Cerebellar nuclear complex (tissue), 1 donor: ENCODE measurements around the gene HEPHL1.
"Not testable (repeated sequence)": the region's sequence is repeated elsewhere in the genome, so short reads cannot be mapped to it uniquely, and the experiment has no call there.

Experiments
- DNase-seq, 2 experiments: peaks; one replicate each; lab custom pipeline; 2025; lab: John Stamatoyannopoulos, UW

The HEPHL1 gene

DNA sequence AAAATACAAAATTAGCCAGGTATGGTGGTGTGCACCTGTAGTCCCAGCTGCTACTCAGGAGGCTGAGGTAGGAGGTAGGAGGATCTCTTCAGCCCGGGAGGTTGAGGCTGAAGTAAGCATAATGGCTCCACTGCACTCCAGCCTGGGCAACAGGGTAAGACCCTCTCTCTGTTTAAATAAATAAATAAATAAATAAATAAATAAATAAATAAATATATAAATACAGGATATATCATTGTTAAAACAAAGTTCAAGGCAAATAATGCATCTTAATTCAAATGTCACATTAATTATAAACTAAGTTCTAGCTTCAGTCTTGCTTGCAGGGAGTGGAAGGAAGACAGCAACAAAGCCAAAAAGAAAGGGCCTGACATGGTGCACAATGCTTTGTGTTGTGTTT, 63.0 kb downstream of the HEPHL1 start:
- no peak for DNase-seq

DNA sequence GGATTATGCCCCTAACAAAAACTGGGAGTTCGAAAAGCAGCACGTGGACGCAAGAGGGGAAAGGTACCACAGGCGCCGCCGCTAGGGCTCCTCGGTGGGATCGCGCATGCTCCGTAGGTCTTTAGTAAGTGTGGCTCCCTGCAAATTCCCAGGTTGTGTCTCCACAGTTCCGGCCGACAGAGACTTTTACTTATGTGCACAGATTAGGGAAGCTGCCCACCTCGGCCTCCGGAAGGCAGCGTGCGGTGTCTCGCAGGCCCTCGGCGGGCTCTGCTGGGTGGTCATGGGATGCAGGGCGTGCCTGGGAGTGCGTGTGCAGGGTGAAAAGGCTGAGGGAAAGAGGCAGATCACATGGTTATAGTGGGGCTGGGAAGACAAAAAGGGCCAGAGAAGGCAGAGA, 67.8 kb downstream of the HEPHL1 start:
- DNase-seq = no peak

DNA sequence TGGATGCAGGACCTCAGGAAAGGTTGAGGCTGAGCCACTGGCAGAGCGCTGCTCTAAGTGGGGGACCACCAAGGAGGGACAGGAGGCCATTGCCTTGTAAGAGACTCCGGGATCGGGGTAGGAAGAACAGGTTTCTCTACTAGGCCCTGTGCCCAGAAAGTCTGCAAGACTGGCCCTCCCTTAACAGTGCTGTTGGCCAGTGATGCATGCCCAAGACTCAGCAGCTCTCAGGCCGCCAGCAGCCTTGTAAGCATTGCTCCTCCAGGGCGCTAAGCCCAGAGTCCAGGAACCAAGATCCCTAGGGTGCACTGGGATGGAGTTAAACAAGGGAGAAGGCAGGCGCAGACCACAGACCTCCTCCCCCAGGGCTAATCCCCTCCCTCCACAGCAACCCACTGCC, 68.2 kb downstream of the HEPHL1 start:
- DNase-seq = no peak

DNA sequence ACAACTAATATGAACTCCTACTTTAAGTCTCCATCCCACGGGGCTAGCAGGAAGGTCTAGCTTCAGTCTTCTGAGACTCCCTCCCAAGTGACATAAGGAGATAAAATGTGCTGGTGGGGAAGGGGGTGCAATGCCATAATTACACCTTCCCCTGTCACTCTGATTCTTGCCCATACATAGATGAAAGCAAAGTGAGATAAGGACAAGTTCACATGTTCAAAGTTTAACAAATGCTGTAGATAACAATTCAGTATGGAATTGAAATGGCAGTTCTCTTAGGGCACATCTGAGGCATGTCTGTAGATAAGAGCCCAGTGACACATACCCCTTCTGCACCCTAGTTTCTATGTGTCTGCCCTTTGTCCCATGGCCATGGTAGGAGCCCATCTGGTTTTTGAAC, 69.2 kb downstream of the HEPHL1 start:
- no peak for DNase-seq

DNA sequence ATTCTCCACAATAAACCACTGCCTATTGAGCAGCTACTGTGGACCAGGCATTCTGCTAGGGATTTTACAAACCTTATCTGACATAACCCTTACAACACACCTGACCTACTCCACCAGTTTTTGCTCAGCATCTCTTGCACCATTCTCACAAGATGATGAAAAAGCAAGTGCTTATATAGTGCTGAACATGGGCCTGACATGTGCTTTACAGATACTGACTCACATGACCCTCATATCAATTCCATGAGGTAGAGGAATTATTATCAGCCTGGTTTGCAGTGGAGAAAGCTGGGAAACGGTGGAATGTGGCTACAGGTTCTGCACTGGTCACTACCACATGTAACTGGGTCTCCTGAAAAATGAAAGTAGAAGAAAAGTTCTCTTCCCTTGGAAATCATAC, 69.9 kb downstream of the HEPHL1 start:
- no peak for DNase-seq

DNA sequence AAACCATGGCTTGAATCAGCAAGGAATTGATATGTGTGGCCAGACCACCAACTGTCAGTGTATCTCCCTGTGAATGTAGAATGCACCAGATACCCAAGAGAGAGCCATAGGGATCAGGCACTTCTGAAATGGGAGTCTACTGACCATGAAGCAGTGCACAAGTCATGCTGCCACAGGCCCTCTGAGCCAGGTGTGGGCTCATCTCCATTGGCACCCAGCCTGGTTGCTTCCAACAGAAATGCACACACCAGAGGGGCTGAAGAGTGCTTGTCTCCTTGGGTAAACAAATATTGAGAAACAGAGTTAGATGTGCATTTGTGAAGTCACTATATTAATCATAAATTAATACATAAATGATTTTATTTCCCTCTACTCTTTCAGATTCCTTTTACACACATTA, 79.1 kb downstream of the HEPHL1 start:
- no peak for DNase-seq

DNA sequence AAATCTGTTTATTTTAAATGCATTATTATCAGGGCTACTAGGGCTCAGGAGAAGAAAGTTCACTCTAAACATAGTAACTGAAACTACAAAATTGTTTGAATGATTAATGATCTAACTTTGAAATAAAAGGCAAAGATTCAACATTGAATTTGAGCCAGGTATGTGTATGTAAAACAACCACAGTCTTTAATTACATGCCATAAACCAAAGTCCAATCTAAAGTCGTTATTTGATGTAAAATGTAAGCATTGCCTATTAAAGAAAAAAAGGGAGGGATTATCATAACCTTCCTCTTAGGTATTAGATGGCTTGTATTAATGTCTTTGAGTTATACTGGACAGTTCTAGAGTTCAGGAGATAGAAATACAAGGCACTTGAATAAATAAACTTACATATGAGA, 82.3 kb downstream of the HEPHL1 start:
- no peak for DNase-seq

DNA sequence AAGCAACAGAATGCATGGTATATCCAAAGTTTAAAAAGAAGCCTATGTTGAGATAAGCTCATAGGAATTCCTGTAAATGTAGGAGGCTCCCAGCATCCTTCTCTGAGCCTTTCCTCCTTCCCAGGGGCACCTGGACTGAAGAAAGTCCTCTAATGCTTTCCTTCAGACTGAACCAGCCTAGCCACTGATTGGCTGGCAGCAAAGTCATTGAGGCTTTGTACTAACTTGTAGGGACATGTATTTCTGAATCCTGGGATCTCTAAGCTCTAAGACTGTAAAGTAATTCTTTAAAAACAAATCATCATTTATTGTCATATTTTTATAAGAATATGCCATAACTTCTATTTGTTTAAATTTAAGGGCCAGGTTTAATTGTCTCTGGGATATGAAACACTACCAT, 83.6 kb downstream of the HEPHL1 start:
- no peak for DNase-seq

DNA sequence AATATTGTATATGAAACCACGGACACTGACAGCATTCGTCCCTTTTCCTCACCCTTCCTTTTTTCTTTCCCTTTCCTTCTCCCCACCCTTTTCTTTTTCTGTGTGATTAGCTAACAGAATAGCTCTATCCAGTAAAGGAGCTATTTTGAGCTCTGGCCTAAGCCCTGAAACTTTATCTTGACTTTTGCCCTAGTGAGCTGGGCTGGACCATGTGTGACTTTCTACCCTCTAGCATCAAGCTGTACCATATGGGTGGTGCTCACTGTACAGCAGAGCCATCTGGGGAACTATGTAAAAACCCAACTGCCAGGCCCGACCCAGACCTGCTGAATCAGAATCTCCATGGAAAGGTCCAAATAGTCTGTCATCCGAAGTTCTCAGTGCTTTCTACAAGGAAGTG, 85.6 kb downstream of the HEPHL1 start:
- DNase-seq = no peak

DNA sequence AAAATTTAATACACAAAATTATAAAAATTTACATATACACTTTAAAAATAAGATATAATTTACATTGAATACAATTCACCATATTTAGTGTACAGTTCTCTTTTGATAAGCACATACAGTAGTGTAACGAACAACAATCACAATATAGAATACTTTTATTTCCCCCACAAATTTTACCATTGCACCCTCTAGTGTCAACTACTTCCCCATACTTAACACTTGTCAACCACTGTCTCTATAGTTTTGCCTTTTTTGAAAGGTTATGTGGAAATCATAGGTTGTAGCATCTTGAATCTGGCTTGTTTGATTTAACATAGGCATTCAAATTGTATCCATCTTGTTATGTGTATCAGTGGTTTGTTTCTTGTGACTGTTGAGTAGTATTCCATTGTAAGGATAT, 86.2 kb downstream of the HEPHL1 start:
- no peak for DNase-seq

DNA sequence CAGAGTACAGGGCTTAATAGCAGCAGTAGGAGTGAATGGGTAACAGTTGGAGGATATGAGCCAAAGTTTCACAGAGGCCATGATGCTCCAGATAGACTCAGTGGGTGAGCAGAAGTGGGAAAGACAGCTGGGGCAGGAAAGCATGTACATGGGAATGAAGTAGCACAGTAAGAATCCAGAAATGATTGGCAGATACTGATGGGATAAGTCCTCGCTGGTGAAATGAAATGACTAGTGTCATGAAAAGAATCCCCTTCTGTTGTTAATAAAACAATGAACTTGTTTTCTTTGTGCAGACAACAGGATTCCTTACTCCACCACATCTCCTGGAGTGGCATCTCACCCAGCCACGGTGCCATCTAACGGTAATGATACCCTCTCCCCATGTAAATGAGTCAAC, 90.1 kb downstream of the HEPHL1 start:
- DNase-seq = no peak

DNA sequence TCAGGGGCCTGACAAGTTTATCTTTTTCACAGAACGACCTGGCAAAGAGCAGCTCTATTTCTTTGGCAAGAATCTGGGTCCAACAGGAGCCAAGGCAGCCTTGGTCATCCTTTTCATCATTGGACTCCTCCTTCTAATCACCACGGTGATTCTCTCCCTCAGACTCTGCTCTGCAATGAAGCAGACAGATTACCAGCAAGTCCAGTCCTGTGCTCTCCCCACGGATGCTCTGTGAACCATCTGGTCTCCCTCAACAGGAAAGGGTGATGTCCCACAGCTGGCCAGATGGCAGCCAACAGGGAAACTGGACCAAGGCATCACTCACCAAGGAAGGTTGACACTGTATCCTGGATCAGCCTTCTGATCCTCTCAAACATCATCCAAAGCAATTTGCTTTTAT, 90.5 kb downstream of the HEPHL1 start:
- DNase-seq = no peak

DNA sequence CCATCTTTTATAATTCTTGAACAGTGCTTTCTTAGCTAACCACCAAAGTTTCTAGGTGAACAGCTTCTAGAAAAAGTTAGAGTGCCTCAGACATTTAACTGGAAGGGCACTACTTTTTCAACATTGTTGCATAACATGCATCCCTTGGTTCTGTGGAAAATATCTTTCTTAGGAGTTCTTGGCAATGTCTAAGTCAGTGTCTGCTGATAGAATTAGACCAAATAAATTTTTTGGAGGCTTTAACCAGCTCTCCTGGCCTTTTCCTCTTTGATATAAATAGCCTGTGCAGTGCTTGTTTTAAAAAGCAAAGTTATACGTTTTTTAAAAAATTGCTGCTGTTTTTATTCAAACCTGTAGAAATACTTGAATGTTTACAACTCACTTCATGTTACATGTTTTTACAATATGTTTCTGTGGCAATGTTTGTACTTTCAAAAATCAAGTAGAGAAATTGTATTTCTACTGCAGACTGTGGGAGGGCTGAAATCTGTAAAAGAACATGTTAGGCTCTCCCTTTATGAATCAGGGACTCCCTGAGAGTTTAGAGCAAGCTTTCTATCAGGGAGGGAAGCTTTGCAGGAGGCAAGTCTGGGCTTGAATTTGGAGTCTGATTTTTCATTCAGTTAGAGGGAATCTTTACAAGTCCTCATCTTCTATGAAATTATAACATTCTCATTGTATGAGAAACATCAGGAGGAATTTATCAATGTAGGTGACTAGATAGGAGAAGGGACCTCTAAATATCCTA, 91.2 kb downstream of the HEPHL1 start:
- no peak for DNase-seq

DNA sequence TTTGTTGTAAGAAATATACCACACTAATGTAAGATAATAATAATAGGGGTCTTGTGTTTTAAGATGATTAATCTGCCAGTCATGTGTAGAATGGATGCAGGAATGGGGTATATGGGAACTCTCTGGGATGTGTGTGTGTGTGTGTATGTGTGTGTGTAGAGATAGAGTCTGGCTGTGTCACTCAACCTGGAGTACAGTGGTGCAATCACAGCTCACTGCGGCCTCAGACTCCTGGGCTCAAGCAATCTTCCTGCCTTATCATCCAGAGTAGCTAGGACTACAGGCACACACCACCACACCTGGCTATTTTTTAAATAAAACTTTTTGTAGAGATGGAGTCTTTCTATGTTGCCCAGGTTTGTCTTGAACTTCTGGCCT, 96.0 kb downstream of the HEPHL1 start:
- DNase-seq = no peak

DNA sequence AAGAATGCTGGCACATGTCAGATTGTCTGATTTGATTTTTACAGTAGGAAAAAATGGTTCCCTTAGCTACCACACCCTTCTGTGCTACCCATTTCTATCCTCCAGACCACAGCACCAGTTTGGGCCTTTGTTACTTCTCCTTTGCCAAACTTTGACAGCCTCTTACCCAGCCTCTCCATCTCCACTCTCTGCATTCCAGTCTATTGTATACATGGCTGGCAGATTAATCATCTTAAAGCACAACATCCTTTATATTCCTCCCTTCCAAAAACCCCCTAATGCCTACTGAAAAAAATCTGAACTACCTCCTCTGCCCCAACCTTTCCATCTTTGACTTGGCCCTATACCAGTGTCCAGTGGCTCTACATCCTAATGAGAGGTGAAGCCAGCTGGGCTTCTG, 96.7 kb downstream of the HEPHL1 start:
- DNase-seq = no peak

DNA sequence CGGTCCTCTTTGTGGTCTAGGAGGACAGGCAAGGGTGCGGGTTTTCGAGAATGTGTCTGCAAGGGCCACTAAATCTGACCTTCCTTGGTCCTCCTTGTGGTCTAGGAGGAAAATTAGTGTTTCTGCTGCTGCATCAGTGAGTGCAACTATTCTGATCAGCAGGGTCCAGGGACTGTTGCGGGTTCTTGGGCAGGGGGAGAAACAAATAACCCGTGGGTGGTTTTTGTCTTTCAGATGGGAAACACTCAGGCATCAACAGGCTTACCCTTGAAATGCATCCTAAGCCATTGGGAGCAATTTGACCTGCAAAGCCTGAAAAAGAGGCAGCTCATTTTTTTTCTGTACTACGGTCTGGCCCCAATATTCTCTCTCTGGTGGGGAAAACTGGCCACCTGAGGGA, 98.5 kb downstream of the HEPHL1 start:
- not testable (repeated sequence) for DNase-seq

DNA sequence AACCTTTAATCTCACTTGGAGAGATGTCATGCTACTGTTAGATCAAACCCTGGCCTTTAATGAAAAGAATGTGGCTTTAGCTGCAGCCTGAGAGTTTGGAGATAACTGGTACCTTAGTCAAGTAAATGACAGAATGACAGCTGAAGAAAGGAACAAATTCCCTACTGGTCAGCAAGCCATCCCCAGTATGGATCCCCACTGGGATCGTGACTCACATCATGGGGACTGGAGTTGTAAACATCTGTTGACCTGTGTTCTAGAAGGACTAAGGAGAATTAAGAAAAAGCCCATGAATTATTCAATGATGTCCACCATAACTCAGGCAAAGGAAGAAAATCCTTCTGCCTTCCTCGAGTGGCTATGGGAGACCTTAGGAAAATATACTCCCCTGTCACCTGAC, 99.4 kb downstream of the HEPHL1 start:
- DNase-seq = not testable (repeated sequence)

DNA sequence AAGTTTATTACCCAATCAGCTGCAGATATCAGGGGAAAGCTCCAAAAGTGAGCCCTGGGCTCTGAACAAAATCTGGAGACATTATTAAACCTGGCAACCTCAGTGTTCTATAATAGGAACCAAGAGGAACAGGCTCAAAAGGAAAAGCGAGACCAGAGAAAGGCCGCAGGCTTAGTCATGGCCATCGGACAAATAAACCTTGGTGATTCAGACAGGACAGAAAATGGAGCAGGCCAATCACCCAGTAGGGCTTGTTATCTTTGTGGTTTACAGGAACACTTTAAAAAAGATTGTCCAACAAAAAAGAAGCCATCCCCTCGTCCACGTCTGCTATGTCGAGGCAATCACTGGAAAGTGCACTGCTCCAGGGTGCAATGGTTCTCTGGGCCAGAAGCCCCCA, 99.8 kb downstream of the HEPHL1 start:
- DNase-seq = no peak

DNA sequence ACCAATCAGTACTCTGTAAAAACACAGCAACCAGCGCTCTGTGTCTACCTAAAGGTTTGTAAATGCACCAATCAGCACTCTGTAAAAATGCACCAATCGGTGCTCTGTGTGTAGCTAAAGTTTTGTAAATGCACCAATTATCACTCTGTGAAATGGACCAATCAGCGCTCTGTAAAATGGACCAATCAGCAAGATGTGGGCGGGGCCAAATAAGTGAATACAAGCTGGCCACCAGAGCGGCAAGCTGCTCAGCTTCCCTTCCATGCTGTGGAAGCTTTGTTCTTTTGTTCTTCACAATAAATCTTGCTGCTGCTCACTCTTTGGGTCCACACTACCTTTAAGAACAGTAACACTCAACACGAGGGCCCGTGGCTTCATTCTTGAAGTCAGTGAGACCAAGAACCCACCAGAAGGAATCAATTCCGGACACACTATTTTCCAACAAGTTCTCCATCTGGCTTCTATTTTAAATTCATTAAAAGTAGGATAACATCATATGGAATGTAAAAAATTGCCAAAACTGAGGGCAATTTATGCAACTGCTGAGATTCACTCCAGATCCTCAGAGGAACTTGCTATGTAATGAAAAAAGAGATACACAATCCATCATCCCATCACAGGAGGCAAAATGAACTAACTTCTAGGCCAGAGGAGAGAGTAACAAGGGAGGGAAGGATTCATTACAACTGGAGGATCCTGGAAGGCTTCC, 104.4 kb downstream of the HEPHL1 start:
- DNase-seq = no peak

DNA sequence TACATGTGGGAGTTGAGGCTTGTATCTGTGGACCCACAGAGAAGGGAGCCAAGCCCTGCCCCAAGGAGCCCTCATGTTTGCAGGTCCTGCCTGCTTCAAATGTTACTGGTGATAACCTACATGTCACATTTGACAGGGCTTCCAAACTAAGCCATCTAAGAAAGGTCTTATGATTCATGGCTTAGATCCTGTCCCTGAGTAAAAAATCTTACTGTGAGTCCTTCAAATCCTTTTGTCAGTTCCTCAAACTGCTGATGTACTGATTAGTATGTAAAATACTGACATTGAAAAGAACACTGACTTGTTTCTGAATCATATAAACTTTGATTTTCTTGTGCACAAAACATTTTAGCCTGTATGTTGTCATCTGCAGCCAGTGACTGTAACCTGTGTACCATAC, 106.5 kb downstream of the HEPHL1 start:
- DNase-seq = no peak

DNA sequence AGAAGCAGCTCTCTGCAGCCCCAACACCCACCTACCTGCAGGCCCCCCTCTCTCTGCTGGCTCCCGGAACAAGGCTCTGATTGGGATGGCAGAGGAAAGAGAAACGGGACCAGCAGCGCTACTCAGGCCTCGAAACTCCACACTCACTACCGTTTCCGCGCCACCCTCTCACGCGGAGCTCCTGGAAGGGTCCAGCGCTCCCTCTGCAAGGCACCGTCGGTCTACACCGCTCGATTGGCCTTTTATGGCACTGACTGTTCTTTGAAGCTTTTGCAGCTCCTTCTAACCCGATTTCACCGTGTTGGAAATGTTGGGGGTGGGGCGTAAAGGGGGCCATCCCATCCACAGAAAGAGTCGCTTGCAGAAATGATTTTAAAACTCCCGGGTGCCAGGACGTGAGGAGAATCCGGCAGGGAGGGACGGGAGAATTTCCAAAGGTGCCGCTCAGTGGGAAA, 107.2 kb downstream of the HEPHL1 start:
- no peak for DNase-seq

DNA sequence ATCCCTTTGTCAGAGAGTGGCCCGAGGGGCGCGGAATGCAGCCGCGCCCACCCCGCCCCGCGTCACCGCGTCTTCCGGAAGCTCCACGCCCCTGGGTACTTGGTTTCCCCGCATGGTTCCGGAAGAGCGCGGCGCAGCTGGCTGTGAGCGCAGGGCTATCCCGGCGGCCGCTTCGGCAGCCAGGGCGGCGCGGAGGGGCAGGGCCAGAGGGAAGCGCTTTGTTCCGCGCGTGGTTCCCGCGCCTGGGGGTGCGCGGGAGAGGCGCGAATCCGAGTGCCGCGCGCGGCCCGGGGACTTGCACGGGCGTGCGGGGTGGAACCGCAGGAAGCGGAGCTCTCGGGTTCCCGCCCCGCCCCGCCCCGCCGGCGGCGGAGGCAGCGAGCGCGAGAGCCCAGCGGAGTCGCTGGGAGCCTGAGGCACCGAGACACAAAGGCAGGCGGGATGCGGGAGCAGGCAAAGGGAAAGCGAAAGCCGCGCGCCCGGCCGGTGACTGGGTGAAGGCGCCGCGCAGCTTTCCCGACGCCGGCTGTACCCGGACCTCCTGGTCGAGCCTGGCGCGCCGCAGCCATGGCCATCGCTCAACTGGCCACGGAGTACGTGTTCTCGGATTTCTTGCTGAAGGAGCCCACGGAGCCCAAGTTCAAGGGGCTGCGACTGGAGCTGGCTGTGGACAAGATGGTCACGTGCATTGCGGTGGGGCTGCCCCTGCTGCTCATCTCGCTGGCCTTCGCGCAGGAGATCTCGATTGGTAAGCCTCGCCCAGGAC, 107.8 kb downstream of the HEPHL1 start, which contains the start of gene PANX1:
PANX1 (plus strand) TSS at position 96 of the 766 bp plus-strand sequence; CDS start at position 568, 472 bp downstream.
- DNase-seq = peak in 1 of 2 experiments; percentile 13
